NCI-H2029 (cell line): Measurements from ENCODE around the gene NPEPL1.

Source experiments
- DNase-seq: peaks from one replicate; lab custom pipeline; 2025; lab: John Stamatoyannopoulos, UW

The NPEPL1 gene

DNA sequence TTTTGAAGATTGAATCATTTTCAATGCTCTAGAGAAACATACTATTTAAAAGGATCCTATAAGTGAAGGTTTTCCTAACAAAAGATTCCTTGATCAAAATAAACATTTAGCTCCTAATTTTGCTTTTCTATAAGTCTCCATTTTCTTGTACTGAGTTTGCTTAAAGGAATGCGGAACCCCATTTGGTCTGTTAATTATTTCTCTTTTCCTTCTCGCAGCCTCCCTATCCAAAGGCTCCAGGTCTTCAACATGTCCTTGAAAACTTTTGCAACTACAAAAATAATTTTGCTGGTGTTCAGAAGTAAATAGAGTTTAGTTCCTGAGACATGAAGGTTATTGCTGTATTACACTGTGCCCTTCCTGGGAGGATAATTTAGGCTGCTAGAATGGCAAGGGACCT, 8.3 kb upstream of the NPEPL1 start:
- DNase-seq, result no peak

- no peak for DNase-seq
These were observed 6.6 kb upstream of the NPEPL1 start for GRCh38 chr20:58685988-58686387.

DNA sequence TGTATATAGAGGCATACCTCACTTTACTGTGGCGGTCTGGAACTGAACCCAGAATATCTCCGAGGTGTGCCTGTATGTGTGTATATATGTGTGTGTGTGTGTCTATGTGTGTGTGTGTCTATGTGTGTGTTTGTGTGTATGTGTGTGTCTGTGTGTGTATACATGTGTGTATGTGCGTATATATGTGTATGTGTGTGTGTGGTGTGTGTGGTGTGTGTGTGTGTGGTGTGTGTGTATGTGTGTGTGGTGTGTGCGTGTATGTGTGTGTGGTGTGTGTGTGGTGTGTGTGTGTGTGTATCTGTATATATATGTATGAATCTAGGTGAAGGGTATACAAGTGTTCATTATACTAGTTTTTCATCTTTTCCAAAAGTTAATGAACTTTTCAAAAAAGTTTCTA, 4.2 kb upstream of the NPEPL1 start:
- DNase-seq, result no peak

- DNase-seq, result no peak
These were observed 3.8 kb upstream of the NPEPL1 start for GRCh38 chr20:58688840-58689239.

DNA sequence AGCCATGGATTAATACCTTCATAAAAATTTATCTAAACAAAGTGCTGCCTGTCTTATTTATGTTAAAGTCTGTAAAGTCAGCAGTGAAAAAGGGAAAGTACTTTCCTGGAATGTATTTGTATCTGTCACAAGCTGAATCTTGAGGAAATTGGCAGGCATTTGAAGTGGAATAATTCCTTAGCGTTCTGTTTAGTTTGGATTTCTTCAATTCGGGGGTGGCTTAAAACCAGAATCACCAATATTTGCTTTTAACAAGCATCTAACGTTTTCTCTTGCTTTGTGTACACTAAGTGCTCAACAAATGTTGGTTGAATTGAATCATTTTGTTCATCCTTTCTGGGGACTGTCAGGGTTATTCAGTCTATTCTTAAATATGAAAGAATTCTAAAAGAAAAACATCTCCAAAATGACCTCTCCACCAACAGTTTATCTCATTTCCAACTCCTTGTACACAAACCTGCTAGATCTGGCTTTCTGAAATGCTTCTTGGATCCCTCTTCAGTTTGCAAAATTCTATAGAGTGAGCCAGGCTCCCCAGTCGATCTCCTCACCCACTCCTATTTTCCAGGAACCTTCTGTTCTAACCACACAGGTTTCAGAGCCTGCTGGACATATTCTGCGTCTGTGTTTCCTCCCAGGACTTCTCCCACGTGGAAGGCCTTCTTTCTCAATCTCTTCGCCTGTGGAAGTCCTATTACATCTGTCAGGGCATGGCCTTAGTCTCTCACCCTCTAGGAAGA, 2.0 kb upstream of the NPEPL1 start:
- DNase-seq, result no peak

DNA sequence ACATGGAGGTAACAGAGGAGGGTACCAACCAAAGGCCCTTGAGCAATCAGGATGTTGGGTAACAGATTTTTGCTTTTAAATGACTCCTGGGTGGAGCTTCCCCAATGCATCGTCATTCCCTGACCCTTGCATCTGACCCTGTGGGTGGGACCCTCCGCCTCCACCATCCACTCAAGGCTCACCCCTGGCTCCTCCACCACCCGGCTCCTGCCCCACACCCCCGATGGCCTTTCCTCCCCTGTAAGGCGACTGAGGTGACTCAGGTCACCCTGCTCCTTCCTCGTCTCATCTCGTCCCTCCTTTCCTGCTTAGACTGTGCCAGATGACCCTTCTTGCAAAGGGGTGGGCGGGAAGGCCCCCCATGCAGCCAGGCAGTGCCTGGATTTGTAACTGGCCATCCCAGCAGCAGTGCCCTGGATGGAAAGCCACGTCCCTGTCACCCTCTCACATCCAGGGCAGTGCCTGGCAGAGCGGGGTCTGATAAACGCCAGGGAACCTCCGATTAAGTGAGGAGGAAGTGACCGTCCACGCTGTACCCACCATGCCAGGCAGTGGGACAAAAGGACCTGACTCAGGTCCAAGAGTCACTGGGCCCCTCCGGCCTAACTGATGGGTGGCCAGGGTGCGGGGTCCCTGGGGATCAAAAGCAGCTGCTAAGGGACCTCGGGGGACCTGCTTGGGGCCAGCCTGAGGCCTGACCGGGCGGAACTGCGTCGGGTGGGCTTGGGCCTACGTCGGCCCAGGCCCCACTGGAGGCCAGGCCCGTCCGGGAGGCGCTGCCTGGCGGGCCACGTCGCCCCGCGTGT, 624 bp upstream of the NPEPL1 start:
- no peak for DNase-seq

DNA sequence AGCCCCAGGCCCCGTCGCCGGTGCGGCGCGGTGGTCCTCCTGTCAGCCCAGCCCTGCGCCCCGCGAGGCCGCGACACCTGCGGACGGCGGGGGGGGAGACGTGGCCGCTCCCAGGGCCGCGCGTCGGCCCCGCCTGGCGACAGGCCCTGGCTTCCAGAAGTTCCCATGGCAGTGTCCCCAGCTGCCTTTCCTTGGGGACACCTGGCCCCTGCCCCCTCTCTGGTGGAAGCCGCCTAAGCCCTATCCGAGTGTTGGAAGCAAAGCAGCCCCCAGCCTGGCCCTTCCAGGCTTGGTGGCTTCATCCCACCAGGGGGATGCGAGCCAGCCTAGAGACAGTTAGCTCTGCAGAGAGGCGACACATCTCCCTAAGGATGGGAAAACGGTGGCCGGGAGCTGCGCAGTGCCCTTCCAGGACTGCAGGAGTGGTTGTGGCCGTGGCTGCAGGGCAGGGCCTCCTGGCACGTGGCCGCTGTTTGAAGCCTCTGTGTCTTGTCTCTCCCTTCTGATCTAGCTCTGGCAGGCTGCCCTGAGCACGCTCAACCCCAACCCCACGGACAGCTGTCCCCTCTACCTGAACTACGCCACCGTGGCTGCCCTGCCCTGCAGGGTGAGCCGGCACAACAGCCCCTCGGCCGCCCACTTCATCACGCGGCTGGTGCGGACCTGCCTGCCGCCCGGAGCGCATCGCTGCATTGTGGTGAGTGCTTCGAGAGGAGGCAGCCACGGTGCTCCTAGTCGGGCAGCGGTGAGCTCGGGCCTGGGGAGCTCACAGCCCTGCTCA, 816 bp downstream of the NPEPL1 start:
- no peak for DNase-seq

GRCh38 chr20:58694241-58695083, 1.9 kb downstream of the NPEPL1 start:
- no peak for DNase-seq

- no peak for DNase-seq
These were observed 2.6 kb downstream of the NPEPL1 start for GRCh38 chr20:58695084-58695722.

GRCh38 chr20:58695895-58696375, 3.3 kb downstream of the NPEPL1 start:
- DNase-seq, result no peak

DNA sequence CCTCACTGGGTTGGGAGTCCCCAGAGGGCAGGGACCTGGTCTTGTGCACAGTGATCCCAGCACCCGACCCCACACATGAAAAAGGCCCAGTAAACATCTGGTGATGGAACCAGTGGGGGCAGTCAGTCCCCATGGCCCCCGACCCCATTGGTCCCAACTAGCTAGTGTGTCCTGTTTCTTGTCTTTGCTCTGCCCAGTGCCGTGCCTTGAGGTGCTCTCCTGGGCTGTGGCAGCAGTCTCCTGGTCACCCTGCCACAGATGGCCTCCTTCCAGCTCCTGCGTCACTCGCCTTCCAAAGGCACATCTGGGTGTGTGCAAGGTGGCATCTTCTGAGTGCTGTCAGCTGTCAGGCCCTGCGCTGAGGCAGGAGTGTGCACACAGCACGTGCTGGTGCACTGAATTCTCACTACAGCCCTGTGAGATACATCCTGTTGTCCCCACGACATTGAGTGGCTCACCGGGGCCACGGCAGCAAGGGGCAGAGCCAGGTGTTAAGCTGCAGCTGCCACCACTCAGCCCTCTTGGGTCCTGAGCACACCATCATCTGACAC, 3.9 kb downstream of the NPEPL1 start:
- DNase-seq, result no peak

- no peak for DNase-seq
These were observed 4.7 kb downstream of the NPEPL1 start for GRCh38 chr20:58697201-58697866.

DNA sequence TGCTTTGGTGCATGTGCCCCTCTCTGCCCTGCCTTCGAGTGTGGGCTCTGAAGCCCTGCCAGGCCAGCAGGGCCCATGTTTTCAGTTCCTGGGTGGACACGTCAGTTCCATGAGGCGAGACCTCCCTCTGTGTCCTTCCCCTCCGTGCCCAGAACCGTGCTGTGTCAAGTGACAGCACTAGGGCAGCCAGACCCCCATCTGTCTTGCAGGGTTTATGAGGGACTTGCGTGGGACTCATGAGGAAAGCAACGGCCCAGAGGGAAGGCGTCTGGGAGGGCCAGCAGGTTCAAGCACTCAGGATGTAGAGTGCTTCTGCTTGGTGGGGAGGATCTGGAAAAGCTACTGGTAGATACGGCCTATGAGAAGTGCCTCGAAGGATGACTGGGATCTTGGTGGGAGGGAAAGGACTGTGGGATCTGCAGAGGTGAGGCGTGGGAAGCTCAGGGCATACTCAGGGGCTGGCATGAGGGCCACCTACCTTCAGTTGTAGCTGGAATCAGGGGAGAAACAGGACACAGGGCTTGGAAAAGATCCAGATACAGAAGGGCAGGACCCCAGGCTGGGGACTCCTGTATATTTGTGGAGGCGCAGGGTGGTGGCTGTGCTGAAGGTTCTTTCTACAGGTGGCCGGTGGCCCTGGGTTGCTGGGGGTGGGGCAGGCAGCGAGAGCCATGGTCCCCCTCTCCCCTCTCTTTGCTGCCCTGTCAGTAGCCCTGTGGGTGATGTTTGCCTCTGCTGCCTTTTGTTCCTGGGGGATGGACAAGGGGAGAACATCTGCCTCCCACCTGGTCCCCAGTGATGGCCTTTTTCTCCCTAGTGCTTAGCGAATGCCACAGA, 5.5 kb downstream of the NPEPL1 start:
- DNase-seq, result no peak

DNA sequence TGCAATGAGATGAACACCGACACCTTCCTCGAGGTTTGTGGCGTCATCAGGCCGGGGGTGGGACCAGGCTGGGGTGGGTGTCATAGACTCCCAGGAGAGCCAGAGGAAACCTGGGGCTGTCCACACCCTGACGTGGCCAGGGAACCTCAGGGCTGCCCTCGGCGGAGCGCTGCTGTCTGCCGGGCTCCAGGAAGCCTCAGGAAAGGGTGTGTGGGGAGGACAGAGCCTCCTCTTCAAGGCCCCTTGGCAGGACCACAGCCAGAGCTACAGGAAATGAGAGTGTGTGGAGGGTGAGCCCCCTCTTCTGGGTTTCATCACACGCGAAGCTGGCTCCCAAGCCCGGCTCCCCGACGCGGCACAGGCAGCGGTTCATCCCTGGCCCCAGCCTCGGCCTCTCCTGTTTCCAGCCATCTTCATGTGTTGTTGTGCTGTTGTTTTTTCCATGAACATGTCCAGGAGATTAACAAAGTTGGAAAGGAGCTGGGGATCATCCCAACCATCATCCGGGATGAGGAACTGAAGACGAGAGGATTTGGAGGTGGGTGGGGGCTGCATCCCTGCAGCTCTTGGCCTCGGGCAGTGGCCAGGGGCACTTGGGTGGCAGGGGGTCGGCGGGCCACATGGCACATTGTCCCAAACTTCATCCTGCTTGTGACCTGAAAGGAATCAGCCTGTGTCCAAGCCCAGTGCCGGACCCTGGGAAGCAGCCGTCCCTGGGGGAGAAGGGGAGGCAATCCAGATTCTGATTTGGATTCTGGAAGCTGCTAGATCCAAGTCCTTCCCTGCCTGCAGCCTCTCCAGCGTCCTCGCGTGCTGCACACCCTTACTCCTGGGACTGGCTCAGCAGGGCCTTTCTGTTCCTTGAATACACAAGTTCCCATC, 6.4 kb downstream of the NPEPL1 start:
- no peak for DNase-seq

DNA sequence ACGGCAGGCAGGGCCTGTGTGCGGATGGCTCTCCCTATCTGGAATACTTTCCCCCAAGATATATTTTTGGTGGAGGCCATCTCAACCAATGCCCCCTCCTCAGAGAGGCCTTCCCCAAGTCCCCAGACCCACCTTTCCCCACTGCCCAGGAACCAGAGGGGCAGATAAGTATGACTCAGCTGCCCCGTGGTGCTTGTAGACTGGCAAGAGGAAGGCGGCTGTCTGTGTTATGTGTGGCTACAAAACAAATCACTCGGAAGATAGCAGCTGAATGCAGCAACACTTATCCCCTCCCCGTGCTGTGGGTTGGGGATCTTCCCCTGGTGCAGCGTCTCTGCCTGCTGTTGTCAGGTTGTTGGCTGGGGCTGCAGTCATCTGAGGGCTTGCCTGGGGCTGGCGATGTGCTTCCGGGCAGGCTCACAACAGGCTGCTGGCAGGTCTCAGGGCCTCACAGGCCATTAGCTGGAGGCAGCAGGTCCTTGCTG, 7.1 kb downstream of the NPEPL1 start:
- DNase-seq, result no peak

GRCh38 chr20:58700121-58700821, 7.7 kb downstream of the NPEPL1 start:
- DNase-seq, result no peak

GRCh38 chr20:58700823-58701222, 8.2 kb downstream of the NPEPL1 start:
- DNase-seq, result no peak
